Mesothelial cell of epicardium (in vitro differentiated cells): ENCODE data around the gene MDC1. TPM values are rescaled to one million over a fixed set of nuclear protein-coding genes. Genes with fewer than 3 reads are reported as not detected.
"Not testable (repeated sequence)": the region's sequence is repeated elsewhere in the genome, so short reads cannot be mapped to it uniquely, and the experiment has no call there.

Experiments used
- DNase-seq, 2 experiments: peaks; one replicate each; pipeline ENCODE4 v3.0.0; 2021; ENCODE audit warnings: low spot score in 2 of 2; ENCODE audit not compliant: unreplicated experiment in 2 of 2
- H3K27ac Mint-ChIP-seq: 2 replicates; pipeline ENCODE4 v1.8.0; 2021; ENCODE audit warnings: mixed read lengths
- H3K27me3 Mint-ChIP-seq: 2 replicates; pipeline ENCODE4 v1.8.0; 2021; ENCODE audit warnings: low read depth, mixed read lengths
- H3K36me3 Mint-ChIP-seq: 2 replicates; pipeline ENCODE4 v1.8.0; 2021; ENCODE audit warnings: mixed read lengths
- H3K4me1 Mint-ChIP-seq: 2 replicates; pipeline ENCODE4 v1.8.0; 2021; ENCODE audit warnings: mixed read lengths
- H3K4me3 Mint-ChIP-seq: 2 replicates; pipeline ENCODE4 v1.8.0; 2021; ENCODE audit warnings: mild to moderate bottlenecking, moderate library complexity, mixed read lengths
- H3K9me3 Mint-ChIP-seq: 2 replicates; pipeline ENCODE4 v1.8.0; 2021; ENCODE audit warnings: mixed read lengths
- total RNA-seq: library from RNA; stranded (reverse); gene quantifications from 3 replicates; pipeline ENCODE4 v1.2.1, GENCODE V29; 2021
- TF ChIP-seq, protein P1 (sequence below): fragments of 200-600 bp; sonication (generic); IDR thresholded peaks from one replicate; pipeline ENCODE4 v1.5.0; 2021; ENCODE audit warnings: antibody characterized with exemption; ENCODE audit not compliant: unreplicated experiment

MDC1 gene
- total RNA-seq, 1 donor from 2014 or later = 51.9 TPM

- peak; percentile 82 to 91 for DNase-seq
- Mint-ChIP-seq H3K9me3 (no peaks in the 10 kb centered on the region), H3K36me3 (peaks cover 25% of the 10 kb centered on the region)
These were observed 44.4 kb downstream of the MDC1 start, which contains the start of gene DHX16 for GRCh38 chr6:30672445-30673253. Gene DHX16 (minus strand): TSS chr6:30673006. CDS start chr6:30672841, 165 bp downstream.

GRCh38 chr6:30670760-30671527, 46.1 kb downstream of the MDC1 start:
- H3K9me3 Mint-ChIP-seq = no peaks in the 10 kb centered on the region
- H3K27me3 Mint-ChIP-seq = no peaks in the 10 kb centered on the region
- peaks cover 13% of the 10 kb centered on the region for H3K4me1 Mint-ChIP-seq
- peaks cover 19% of the 10 kb centered on the region for H3K36me3 Mint-ChIP-seq
- DNase-seq = no peak
- peak overlapping the region; percentile 51 for H3K27ac Mint-ChIP-seq
- TF ChIP-seq, protein P1, sequence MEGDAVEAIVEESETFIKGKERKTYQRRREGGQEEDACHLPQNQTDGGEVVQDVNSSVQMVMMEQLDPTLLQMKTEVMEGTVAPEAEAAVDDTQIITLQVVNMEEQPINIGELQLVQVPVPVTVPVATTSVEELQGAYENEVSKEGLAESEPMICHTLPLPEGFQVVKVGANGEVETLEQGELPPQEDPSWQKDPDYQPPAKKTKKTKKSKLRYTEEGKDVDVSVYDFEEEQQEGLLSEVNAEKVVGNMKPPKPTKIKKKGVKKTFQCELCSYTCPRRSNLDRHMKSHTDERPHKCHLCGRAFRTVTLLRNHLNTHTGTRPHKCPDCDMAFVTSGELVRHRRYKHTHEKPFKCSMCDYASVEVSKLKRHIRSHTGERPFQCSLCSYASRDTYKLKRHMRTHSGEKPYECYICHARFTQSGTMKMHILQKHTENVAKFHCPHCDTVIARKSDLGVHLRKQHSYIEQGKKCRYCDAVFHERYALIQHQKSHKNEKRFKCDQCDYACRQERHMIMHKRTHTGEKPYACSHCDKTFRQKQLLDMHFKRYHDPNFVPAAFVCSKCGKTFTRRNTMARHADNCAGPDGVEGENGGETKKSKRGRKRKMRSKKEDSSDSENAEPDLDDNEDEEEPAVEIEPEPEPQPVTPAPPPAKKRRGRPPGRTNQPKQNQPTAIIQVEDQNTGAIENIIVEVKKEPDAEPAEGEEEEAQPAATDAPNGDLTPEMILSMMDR = no peak
- peak overlapping the region; percentile 87 for H3K4me3 Mint-ChIP-seq

More at GRCh38 chr6:30672445-30673253, 44.4 kb downstream of the MDC1 start, which contains the start of gene DHX16:
- peak within 1 kb of the TSS; percentile 84 for H3K27ac Mint-ChIP-seq
- peak within 1 kb of the TSS; percentile 87 for H3K4me3 Mint-ChIP-seq
- TF ChIP-seq, protein P1 = peak; percentile 84
- peaks cover 13% of the 10 kb centered on the region for H3K4me1 Mint-ChIP-seq
- no peaks in the 10 kb centered on the region for H3K27me3 Mint-ChIP-seq

- not testable (repeated sequence) for H3K27ac Mint-ChIP-seq
These were observed 50.8 kb downstream of the MDC1 start for GRCh38 chr6:30666300-30666699.

DNA sequence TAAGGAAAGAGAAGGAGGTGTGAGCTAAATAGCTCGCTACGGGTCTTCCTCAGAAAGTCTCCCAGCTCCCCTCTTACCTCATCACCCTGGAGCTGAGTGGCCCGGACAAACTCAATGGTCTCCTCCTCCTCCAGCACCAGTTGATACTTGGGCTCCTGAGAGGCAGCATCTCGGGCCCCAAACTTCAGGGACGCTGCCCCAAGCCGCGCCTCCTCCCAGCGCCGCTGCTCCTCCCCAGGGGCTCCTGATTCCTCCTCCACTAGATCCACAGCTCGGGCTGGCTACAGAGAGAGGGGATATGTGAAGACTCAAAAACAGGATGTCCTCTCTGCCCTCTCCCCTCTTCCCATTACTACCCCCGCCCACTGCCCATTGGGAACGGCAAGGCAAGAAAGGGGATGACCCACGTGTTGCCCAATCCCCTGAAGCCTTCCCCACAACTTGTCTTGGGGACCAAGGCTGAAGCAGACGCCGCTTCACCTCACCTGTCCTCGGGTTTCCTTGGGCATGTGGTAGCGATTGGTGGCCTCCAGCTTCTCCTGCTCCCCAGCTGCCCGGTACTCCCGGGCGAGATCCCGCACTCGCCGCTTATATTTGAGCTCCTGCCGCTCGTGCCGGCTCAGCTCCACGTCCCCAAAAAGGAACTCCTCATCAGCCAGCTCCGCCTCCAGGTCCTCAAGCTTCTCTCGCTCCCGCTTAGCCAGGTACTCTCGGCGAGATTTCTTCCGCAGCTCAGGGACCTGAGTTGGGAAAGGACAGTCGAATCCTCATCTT, 51.9 kb downstream of the MDC1 start:
- no peak overlapping the region for H3K4me3 Mint-ChIP-seq
- H3K27ac Mint-ChIP-seq = no peak overlapping the region
- peaks cover 40% of the 10 kb centered on the region for H3K36me3 Mint-ChIP-seq
- TF ChIP-seq, protein P1 = no peak
- H3K4me1 Mint-ChIP-seq = no peaks in the 10 kb centered on the region
- H3K9me3 Mint-ChIP-seq = no peaks in the 10 kb centered on the region
- DNase-seq = no peak
- H3K27me3 Mint-ChIP-seq = no peaks in the 10 kb centered on the region

More at GRCh38 chr6:30666300-30666699, 50.8 kb downstream of the MDC1 start:
- DNase-seq, H3K27me3 Mint-ChIP-seq, H3K4me3 Mint-ChIP-seq, H3K4me1 Mint-ChIP-seq, H3K9me3 Mint-ChIP-seq: not testable (repeated sequence)
- peaks cover 43% of the 10 kb centered on the region for H3K36me3 Mint-ChIP-seq

GRCh38 chr6:30657922-30658321, 59.2 kb downstream of the MDC1 start:
- H3K4me1 Mint-ChIP-seq, H3K4me3 Mint-ChIP-seq, DNase-seq, H3K27ac Mint-ChIP-seq, H3K27me3 Mint-ChIP-seq, H3K9me3 Mint-ChIP-seq: not testable (repeated sequence)
- peaks cover 55% of the 10 kb centered on the region for H3K36me3 Mint-ChIP-seq

DNA sequence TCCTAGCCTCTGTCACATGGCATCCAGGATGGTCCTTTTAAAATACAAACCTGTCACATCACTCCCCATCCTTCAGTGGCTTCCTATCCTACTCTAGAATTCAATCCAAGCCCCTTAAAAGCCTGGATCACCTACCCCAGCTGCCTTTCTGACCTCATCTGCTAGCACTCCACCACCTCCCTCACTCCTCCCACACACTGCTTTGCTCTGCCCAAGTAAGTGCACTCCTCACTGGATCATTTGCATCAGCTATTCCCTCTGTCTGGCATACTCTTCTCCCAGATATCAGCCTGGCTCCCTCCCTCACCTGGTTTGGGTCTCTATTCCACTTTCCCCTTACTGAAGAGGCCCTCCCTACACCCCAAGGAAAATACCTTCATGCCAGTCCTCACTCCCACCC, 59.6 kb downstream of the MDC1 start:
- H3K4me3 Mint-ChIP-seq = no peak overlapping the region
- no peak for DNase-seq
- peaks cover 53% of the 10 kb centered on the region for H3K36me3 Mint-ChIP-seq
- no peak overlapping the region for H3K27ac Mint-ChIP-seq
- H3K27me3 Mint-ChIP-seq = no peaks in the 10 kb centered on the region
- no peaks in the 10 kb centered on the region for H3K4me1 Mint-ChIP-seq
- no peaks in the 10 kb centered on the region for H3K9me3 Mint-ChIP-seq
- TF ChIP-seq, protein P1 = no peak
